ENCODE data around the gene RPL22.
"Not testable (repeated sequence)": the region's sequence is repeated elsewhere in the genome, so short reads cannot be mapped to it uniquely, and the experiment has no call there.

The RPL22 gene

GRCh38 chr1:6234502-6235295 lies 35.3 kb upstream of the RPL22 start:
- no peak for DNase-seq (ENCODE audit: low read depth in 2 of 2)

GRCh38 chr1:6233376-6233775 lies 34.0 kb upstream of the RPL22 start:
- no peak for DNase-seq (ENCODE audit: low read depth in 2 of 2)

- DNase-seq (ENCODE audit: low read depth in 2 of 2), result no peak
Measured at GRCh38 chr1:6225651-6226050, 26.3 kb upstream of the RPL22 start.

- no peak for DNase-seq (ENCODE audit: low read depth in 2 of 2)
Measured at GRCh38 chr1:6224718-6225117, 25.3 kb upstream of the RPL22 start.

- DNase-seq (ENCODE audit: low read depth in 2 of 2), result no peak
Measured at GRCh38 chr1:6223617-6224016, 24.2 kb upstream of the RPL22 start.

- DNase-seq (ENCODE audit: low read depth in 2 of 2), result no peak
Measured at GRCh38 chr1:6222636-6223035, 23.2 kb upstream of the RPL22 start.

GRCh38 chr1:6221210-6221784 lies 21.9 kb upstream of the RPL22 start:
- no peak for DNase-seq (ENCODE audit: low read depth in 2 of 2)

GRCh38 chr1:6220236-6220635 lies 20.8 kb upstream of the RPL22 start:
- DNase-seq (ENCODE audit: low read depth in 2 of 2), result no peak

- not testable (repeated sequence) for DNase-seq (ENCODE audit: low read depth in 2 of 2)
Measured at GRCh38 chr1:6219641-6220040, 20.2 kb upstream of the RPL22 start.

GRCh38 chr1:6218375-6219164 lies 19.2 kb upstream of the RPL22 start:
- DNase-seq (ENCODE audit: low read depth in 2 of 2), result no peak

- no peak for DNase-seq (ENCODE audit: low read depth in 2 of 2)
Measured at GRCh38 chr1:6212193-6212959, 13.0 kb upstream of the RPL22 start.

GRCh38 chr1:6211731-6212130 lies 12.3 kb upstream of the RPL22 start:
- no peak for DNase-seq (ENCODE audit: low read depth in 2 of 2)

GRCh38 chr1:6210591-6211355 lies 11.4 kb upstream of the RPL22 start:
- DNase-seq (ENCODE audit: low read depth in 2 of 2), result no peak

GRCh38 chr1:6209661-6210580 lies 10.5 kb upstream of the RPL22 start:
- no peak for DNase-seq (ENCODE audit: low read depth in 2 of 2)

GRCh38 chr1:6208723-6209660 lies 9.6 kb upstream of the RPL22 start:
- DNase-seq (ENCODE audit: low read depth in 2 of 2), result no peak

GRCh38 chr1:6207921-6208320 lies 8.5 kb upstream of the RPL22 start:
- no peak for DNase-seq (ENCODE audit: low read depth in 2 of 2)

GRCh38 chr1:6207075-6207885 lies 7.9 kb upstream of the RPL22 start:
- DNase-seq (ENCODE audit: low read depth in 2 of 2), result no peak

GRCh38 chr1:6206520-6206855 lies 7.1 kb upstream of the RPL22 start:
- no peak for DNase-seq (ENCODE audit: low read depth in 2 of 2)
